Muscle of leg (tissue), 16 donors: ENCODE measurements around the gene IL1B. TPM values are rescaled to one million over a fixed set of nuclear protein-coding genes. Genes with fewer than 3 reads are reported as not detected.

Experiments used
- DNase-seq: peaks from one replicate; pipeline ENCODE4 v3.0.0; 2013
- H3K27ac ChIP-seq: one replicate; pipeline ENCODE4 v1.5.1; 2013; ENCODE audit warnings: mild to moderate bottlenecking, low read length, control low read depth
- H3K27me3 ChIP-seq: one replicate; pipeline ENCODE4 v1.6.1; 2013; ENCODE audit warnings: low read length; ENCODE audit not compliant: control insufficient read depth, insufficient read depth
- H3K36me3 ChIP-seq: one replicate; pipeline ENCODE4 v1.6.1; 2013; ENCODE audit warnings: low read length; ENCODE audit not compliant: control insufficient read depth, insufficient read depth
- H3K4me1 ChIP-seq: one replicate; pipeline ENCODE4 v1.6.1; 2013; ENCODE audit warnings: low read length; ENCODE audit not compliant: control insufficient read depth, insufficient read depth
- H3K4me3 ChIP-seq: one replicate; pipeline ENCODE4 v1.5.1; 2013; ENCODE audit warnings: low read length, control low read depth
- H3K9me3 ChIP-seq: replicated peaks from 2 replicates; pipeline ENCODE4 v1.6.1; 2013; ENCODE audit warnings: low read depth, low read length; ENCODE audit not compliant: control insufficient read depth
- WGBS: methylation state at CpG from one replicate; pipeline ENCODE4 v1.1.5; 2013; ENCODE audit warnings: missing lambda C conversion rate; ENCODE audit not compliant: insufficient coverage; 5-methylcytosine and 5-hydroxymethylcytosine counted together
- long read RNA-seq, 11 donors: transcript quantifications; one replicate each; lab custom pipeline, GENCODE V29; 2026
- polyA plus RNA-seq, 8 donors: library from polyadenylated mRNA; unstranded; fragments of 120-200 nt; gene quantifications; one replicate each; pipeline versions ENCODE4 v1.2.1 to v1.2.3, GENCODE V29; 2013; ENCODE audit warnings: inconsistent platforms in 1 of 8, low replicate concordance in 1 of 8; ENCODE audit not compliant: insufficient read length in 8 of 8, insufficient read depth in 1 of 8
- total RNA-seq: library from RNA; stranded (reverse); fragments of 120-200 nt; gene quantifications from one replicate; pipeline ENCODE4 v1.2.4, GENCODE V29; 2013

Gene IL1B
- 0.18 TPM for total RNA-seq
- 1 to 10 TPM in 2 of 8 donors, under 1 TPM in 5, not detected in 1; 0.18 to 6.1 (median 0.69) TPM for polyA plus RNA-seq
- long read RNA-seq, donor 1: 0 reads
- long read RNA-seq, donor 2: 0 reads
- long read RNA-seq, donor 3: 0 reads
- long read RNA-seq, donor 4: 0 reads
- long read RNA-seq, donor 5: 0 reads
- long read RNA-seq, donor 6: 0 reads
- long read RNA-seq, donor 7: 0 reads
- long read RNA-seq, donor 8: 0 reads
- long read RNA-seq, donor 9: 0 reads
- long read RNA-seq, donor 10: 0 reads
- long read RNA-seq, donor 11: 0 reads

GRCh38 chr2:112836695-112837117 lies at the start of gene IL1B:
IL1B (minus strand) TSS chr2:112836779; CDS start chr2:112836229, 550 bp downstream.
- no peak within 1 kb of the TSS for H3K27ac ChIP-seq
- H3K36me3 ChIP-seq: no peaks in the 10 kb centered on the region
- H3K4me1 ChIP-seq: peaks cover 5% of the 10 kb centered on the region
- DNase-seq: peak; percentile 54
- WGBS: no CpG with 5 or more reads among the region's 4 CpGs
- no peaks in the 10 kb centered on the region for H3K27me3 ChIP-seq
- H3K4me3 ChIP-seq: no peak within 1 kb of the TSS
- H3K9me3 ChIP-seq: no peaks in the 10 kb centered on the region

GRCh38 chr2:112886291-112886690 lies 49.7 kb upstream of the IL1B start:
- 100% methylated on average over 1 of the region's 2 CpGs for WGBS
- H3K27ac ChIP-seq: no peak overlapping the region
- no peak overlapping the region for H3K4me3 ChIP-seq
- DNase-seq: no peak
- H3K4me1 ChIP-seq: no peaks in the 10 kb centered on the region
- H3K27me3 ChIP-seq: no peaks in the 10 kb centered on the region
- H3K9me3 ChIP-seq: no peaks in the 10 kb centered on the region
- H3K36me3 ChIP-seq: no peaks in the 10 kb centered on the region

- Histone ChIP-seq H3K4me3 (no peak overlapping the region), H3K4me1 (no peaks in the 10 kb centered on the region), H3K27ac (no peak overlapping the region), H3K9me3 (no peaks in the 10 kb centered on the region), H3K27me3 (no peaks in the 10 kb centered on the region), H3K36me3 (no peaks in the 10 kb centered on the region)
- no peak for DNase-seq
- 49% methylated on average over 2 of the region's 4 CpGs for WGBS
Observed at GRCh38 chr2:112885506-112885902, 48.9 kb upstream of the IL1B start.

- 44% methylated on average over 4 of the region's 6 CpGs for WGBS
- H3K27me3 ChIP-seq: no peaks in the 10 kb centered on the region
- no peak overlapping the region for H3K4me3 ChIP-seq
- no peaks in the 10 kb centered on the region for H3K4me1 ChIP-seq
- no peaks in the 10 kb centered on the region for H3K36me3 ChIP-seq
- DNase-seq: peak; percentile 15
- H3K27ac ChIP-seq: no peak overlapping the region
- H3K9me3 ChIP-seq: no peaks in the 10 kb centered on the region
Observed at GRCh38 chr2:112884869-112885505, 48.4 kb upstream of the IL1B start.

GRCh38 chr2:112883669-112884068 lies 47.1 kb upstream of the IL1B start:
- WGBS: 86% methylated on average over 2 of the region's 2 CpGs
- Histone ChIP-seq H3K27me3 (no peaks in the 10 kb centered on the region), H3K4me3 (no peak overlapping the region), H3K36me3 (no peaks in the 10 kb centered on the region), H3K27ac (no peak overlapping the region), H3K9me3 (no peaks in the 10 kb centered on the region), H3K4me1 (no peaks in the 10 kb centered on the region)
- no peak for DNase-seq

- no peaks in the 10 kb centered on the region for H3K27me3 ChIP-seq
- no peaks in the 10 kb centered on the region for H3K36me3 ChIP-seq
- H3K4me3 ChIP-seq: no peak overlapping the region
- WGBS: 80% methylated on average over 3 of the region's 5 CpGs
- no peak overlapping the region for H3K27ac ChIP-seq
- H3K9me3 ChIP-seq: no peaks in the 10 kb centered on the region
- DNase-seq: no peak
- H3K4me1 ChIP-seq: no peaks in the 10 kb centered on the region
Observed at GRCh38 chr2:112881217-112881985, 44.8 kb upstream of the IL1B start.

- Histone ChIP-seq H3K9me3 (no peaks in the 10 kb centered on the region), H3K36me3 (no peaks in the 10 kb centered on the region), H3K4me1 (no peaks in the 10 kb centered on the region), H3K27ac (no peak overlapping the region), H3K27me3 (no peaks in the 10 kb centered on the region), H3K4me3 (no peak overlapping the region)
- WGBS: 38% methylated on average over 4 of the region's 7 CpGs
- DNase-seq: no peak
Observed at GRCh38 chr2:112880696-112881095, 44.1 kb upstream of the IL1B start.

- no peaks in the 10 kb centered on the region for H3K27me3 ChIP-seq
- H3K4me3 ChIP-seq: no peak overlapping the region
- WGBS: 81% methylated on average over 5 of the region's 5 CpGs
- no peaks in the 10 kb centered on the region for H3K36me3 ChIP-seq
- H3K27ac ChIP-seq: no peak overlapping the region
- no peak for DNase-seq
- H3K9me3 ChIP-seq: no peaks in the 10 kb centered on the region
- H3K4me1 ChIP-seq: no peaks in the 10 kb centered on the region
Observed at GRCh38 chr2:112880091-112880531, 43.5 kb upstream of the IL1B start.

- DNase-seq: no peak
- Histone ChIP-seq H3K36me3 (no peaks in the 10 kb centered on the region), H3K27ac (no peak overlapping the region), H3K27me3 (no peaks in the 10 kb centered on the region), H3K4me1 (no peaks in the 10 kb centered on the region), H3K9me3 (no peaks in the 10 kb centered on the region), H3K4me3 (no peak overlapping the region)
- WGBS: 100% methylated on average over 1 of the region's 6 CpGs
Observed at GRCh38 chr2:112879491-112880041, 43.0 kb upstream of the IL1B start.

- H3K27ac ChIP-seq: no peak overlapping the region
- no peaks in the 10 kb centered on the region for H3K27me3 ChIP-seq
- H3K9me3 ChIP-seq: no peaks in the 10 kb centered on the region
- H3K4me1 ChIP-seq: no peaks in the 10 kb centered on the region
- WGBS: 92% methylated on average over 5 of the region's 6 CpGs
- DNase-seq: no peak
- H3K36me3 ChIP-seq: no peaks in the 10 kb centered on the region
- H3K4me3 ChIP-seq: no peak overlapping the region
Observed at GRCh38 chr2:112877423-112877822, 40.8 kb upstream of the IL1B start.
